GM23338 (cell line): ENCODE data around the gene KHK. TPM values are rescaled to one million over a fixed set of nuclear protein-coding genes. Genes with fewer than 3 reads are reported as not detected.

ENCODE experiments used
- ATAC-seq: fragments of 200-7000 bp; cut with Tn5 transposase; 3 replicates; pipeline ENCODE4 v1.9.1; 2020
- DNase-seq: peaks from one replicate; pipeline ENCODE4 v3.0.0-alpha.2; 2015; ENCODE audit warnings: low spot score
- H2AFZ ChIP-seq: fragments of 200-600 bp; sonication (generic); 2 replicates; pipeline ENCODE4 v1.8.0; 2016; ENCODE audit warnings: antibody characterized with exemption, mild to moderate bottlenecking, moderate library complexity
- H3F3A ChIP-seq: fragments of 200-600 bp; sonication (generic); replicated peaks from 2 replicates; pipeline ENCODE4 v1.8.0; 2017; ENCODE audit warnings: antibody characterized with exemption, mixed run types, low read depth
- H3K27ac ChIP-seq: fragments of 200-600 bp; sonication (generic); 2 replicates; pipeline ENCODE4 v1.6.1; 2016; ENCODE audit warnings: low read depth
- H3K27me3 ChIP-seq: fragments of 200-600 bp; sonication (generic); 2 replicates; pipeline ENCODE4 v1.8.0; 2016; ENCODE audit warnings: mild to moderate bottlenecking, mixed run types, moderate library complexity; ENCODE audit not compliant: insufficient read depth
- H3K36me3 ChIP-seq: fragments of 200-600 bp; sonication (generic); 2 replicates; pipeline ENCODE4 v1.8.0; 2016; ENCODE audit warnings: mild to moderate bottlenecking; ENCODE audit not compliant: insufficient read depth
- H3K4me1 ChIP-seq: fragments of 200-600 bp; sonication (generic); 2 replicates; pipeline ENCODE4 v1.8.0; 2016; ENCODE audit warnings: mild to moderate bottlenecking, moderate library complexity; ENCODE audit not compliant: insufficient read depth
- H3K4me2 ChIP-seq: fragments of 200-600 bp; sonication (generic); 2 replicates; pipeline ENCODE4 v1.7.1; 2017; ENCODE audit warnings: mixed run types
- H3K4me3 ChIP-seq: fragments of 200-600 bp; sonication (generic); 2 replicates; pipeline ENCODE4 v1.6.1; 2016; ENCODE audit warnings: mixed run types
- H3K79me2 ChIP-seq: fragments of 200-600 bp; sonication (generic); replicated peaks from 2 replicates; pipeline ENCODE4 v1.8.0; 2017; ENCODE audit warnings: mild to moderate bottlenecking; ENCODE audit not compliant: insufficient read depth
- H3K9me2 ChIP-seq: fragments of 200-600 bp; sonication (generic); 2 replicates; pipeline ENCODE4 v1.8.0; 2017; ENCODE audit not compliant: insufficient read depth
- H4K20me1 ChIP-seq: fragments of 200-600 bp; sonication (generic); replicated peaks from 2 replicates; pipeline ENCODE4 v1.8.0; 2017; ENCODE audit warnings: mild to moderate bottlenecking; ENCODE audit not compliant: insufficient read depth
- H3K27ac Mint-ChIP-seq: 2 replicates; pipeline ENCODE4 v1.8.0; 2020; ENCODE audit warnings: inconsistent platforms, mild to moderate bottlenecking, moderate library complexity, mixed read lengths
- H3K27me3 Mint-ChIP-seq: 3 replicates; pipeline ENCODE4 v1.8.0; 2022; ENCODE audit warnings: low read depth, mild to moderate bottlenecking, moderate library complexity, mixed read lengths, inconsistent platforms; ENCODE audit not compliant: insufficient read depth, poor library complexity
- H3K36me3 Mint-ChIP-seq: 3 replicates; pipeline ENCODE4 v1.8.0; 2021; ENCODE audit warnings: low read depth, mild to moderate bottlenecking, inconsistent platforms, moderate library complexity, mixed read lengths
- H3K4me1 Mint-ChIP-seq: 3 replicates; pipeline ENCODE4 v1.8.0; 2020; ENCODE audit warnings: mild to moderate bottlenecking, inconsistent platforms, mixed read lengths
- H3K4me3 Mint-ChIP-seq: 3 replicates; pipeline ENCODE4 v1.8.0; 2021; ENCODE audit warnings: moderate library complexity, mild to moderate bottlenecking, inconsistent platforms, mixed read lengths
- H3K9me3 Mint-ChIP-seq: 3 replicates; pipeline ENCODE4 v1.8.0; 2020; ENCODE audit warnings: moderate library complexity, mild to moderate bottlenecking, inconsistent platforms, mixed read lengths
- CREB1 ChIP-seq: fragments of 250-450 bp; sonication (Bioruptor Pico); IDR thresholded peaks from 2 replicates; pipeline ENCODE4 v1.5.0; 2020; ENCODE audit warnings: low read depth, mild to moderate bottlenecking, moderate library complexity
- EZH2 ChIP-seq: fragments of 200-600 bp; sonication (generic); IDR thresholded peaks from one replicate; pipeline ENCODE4 v1.8.0; 2017; ENCODE audit warnings: antibody characterized with exemption, mild to moderate bottlenecking, low read depth; ENCODE audit not compliant: unreplicated experiment
- EZH2phosphoT487 ChIP-seq: fragments of 200-600 bp; sonication (generic); IDR thresholded peaks from one replicate; pipeline ENCODE4 v1.8.1; 2018; ENCODE audit warnings: antibody characterized with exemption; ENCODE audit not compliant: unreplicated experiment
- JUNB ChIP-seq: IDR thresholded peaks from one replicate; pipeline ENCODE4 v1.6.1; 2016; ENCODE audit warnings: antibody characterized with exemption; ENCODE audit not compliant: unreplicated experiment
- NANOG ChIP-seq: IDR thresholded peaks from 2 replicates; pipeline ENCODE4 v1.6.1; 2016; ENCODE audit warnings: antibody characterized with exemption, borderline replicate concordance
- POLR2AphosphoS5 ChIP-seq: IDR thresholded peaks from 2 replicates; pipeline ENCODE4 v1.6.1; 2016; ENCODE audit warnings: antibody characterized with exemption, low read depth
- STAT1 ChIP-seq: IDR thresholded peaks from one replicate; pipeline ENCODE4 v1.6.1; 2016; ENCODE audit warnings: antibody characterized with exemption; ENCODE audit not compliant: unreplicated experiment
- ZNF114 ChIP-seq: fragments of 250-450 bp; sonication (Bioruptor Pico); IDR thresholded peaks from 2 replicates; pipeline ENCODE4 v1.5.0; 2020; ENCODE audit warnings: mild to moderate bottlenecking, moderate library complexity
- ZNF331 ChIP-seq: fragments of 250-450 bp; sonication (Bioruptor Pico); IDR thresholded peaks from 2 replicates; pipeline ENCODE4 v1.5.0; 2020; ENCODE audit warnings: low read depth, mild to moderate bottlenecking, moderate library complexity
- polyA plus RNA-seq: library from polyadenylated mRNA; unstranded; fragments of >200 nt; fragmentation: Nextera tagmentation; extraction: Ambion mirVana; gene quantifications from 2 replicates; pipeline ENCODE4 v1.2.1, GENCODE V29; 2016
- total RNA-seq: library from RNA; depleted of rRNA; stranded (reverse); fragments of >200 nt; shearing (Covaris generic); gene quantifications from 2 replicates; pipeline ENCODE4 v1.2.3, GENCODE V29; 2014
- TF ChIP-seq, protein P1 (sequence below): IDR thresholded peaks from 2 replicates; pipeline ENCODE4 v1.6.1; 2016; ENCODE audit warnings: antibody characterized with exemption
- TF ChIP-seq, protein P2 (sequence below), 2 experiments: fragments of 200-600 bp in 1 of 2; sonication (generic) in 1 of 2; conservative IDR thresholded peaks; 2 replicates each; pipeline versions ENCODE4 v1.5.1 to v1.6.1; 2016 to 2017; ENCODE audit warnings: antibody characterized with exemption in 2 of 2, low read depth in 2 of 2, mild to moderate bottlenecking in 2 of 2, moderate library complexity in 1 of 2
- TF ChIP-seq, protein P3 (sequence below): fragments of 250-450 bp; sonication (Bioruptor Pico); IDR thresholded peaks from 2 replicates; pipeline ENCODE4 v1.5.0; 2020; ENCODE audit warnings: mild to moderate bottlenecking, moderate library complexity
- TF ChIP-seq, protein P4 (sequence below): IDR thresholded peaks from one replicate; pipeline ENCODE4 v1.6.1; 2018; ENCODE audit warnings: antibody characterized with exemption; ENCODE audit not compliant: unreplicated experiment

Gene KHK
- total and polyA plus RNA-seq, 2 experiments from 2014 or later, result 9.7 TPM

DNA sequence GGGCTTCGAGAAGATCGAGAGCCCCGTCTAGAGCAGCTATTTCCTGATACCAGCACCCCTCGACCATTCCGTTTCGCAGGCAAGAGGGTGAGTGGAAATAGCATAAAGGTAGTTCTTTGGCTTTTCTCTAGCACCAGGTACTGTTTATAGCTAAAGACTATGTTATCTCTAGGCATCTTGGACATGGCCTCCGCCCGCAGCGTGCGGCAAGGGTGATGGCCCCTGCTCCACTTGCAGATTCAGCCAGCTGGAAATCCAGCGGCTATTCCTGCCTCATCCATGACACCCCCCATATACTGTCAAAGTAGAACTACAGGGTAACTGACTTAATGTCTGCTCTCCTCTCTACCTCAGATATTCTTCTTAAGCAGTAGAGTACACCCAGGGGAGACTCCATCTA is 31.9 kb upstream of the KHK start:
- Mint-ChIP-seq H3K4me3 (no peak overlapping the region; the same call in 2 of the 3 replicates), H3K27me3 (peaks cover 17% of the 10 kb centered on the region), H3K4me1 (peaks cover 4% of the 10 kb centered on the region; the same call in 2 of the 3 replicates), H3K9me3 (peaks cover 12% of the 10 kb centered on the region), H3K36me3 (peaks cover 45% of the 10 kb centered on the region), H3K27ac (no peak overlapping the region)
- Histone ChIP-seq H3K27ac (no peak overlapping the region), H3K4me2 (no peak overlapping the region), H2AFZ (no peak overlapping the region), H3K4me1 (no peaks in the 10 kb centered on the region; the same call in 1 of the 2 replicates), H3K36me3 (peaks cover 15% of the 10 kb centered on the region), H3K4me3 (no peak overlapping the region), H3K79me2 (no peaks in the 10 kb centered on the region), H3F3A (peaks cover 9% of the 10 kb centered on the region), H3K9me2 (no peaks in the 10 kb centered on the region), H4K20me1 (no peaks in the 10 kb centered on the region; the same call in 1 of the 2 replicates), H3K27me3 (no peaks in the 10 kb centered on the region)
- TF ChIP-seq CREB1 (no peak), EZH2 (no peak), ZNF331 (CRISPR knock-in tag) (no peak), ZNF114 (no peak), POLR2AphosphoS5 (no peak), STAT1 (no peak), NANOG (no peak), JUNB (no peak), EZH2phosphoT487 (no peak)
- TF ChIP-seq, protein P1, sequence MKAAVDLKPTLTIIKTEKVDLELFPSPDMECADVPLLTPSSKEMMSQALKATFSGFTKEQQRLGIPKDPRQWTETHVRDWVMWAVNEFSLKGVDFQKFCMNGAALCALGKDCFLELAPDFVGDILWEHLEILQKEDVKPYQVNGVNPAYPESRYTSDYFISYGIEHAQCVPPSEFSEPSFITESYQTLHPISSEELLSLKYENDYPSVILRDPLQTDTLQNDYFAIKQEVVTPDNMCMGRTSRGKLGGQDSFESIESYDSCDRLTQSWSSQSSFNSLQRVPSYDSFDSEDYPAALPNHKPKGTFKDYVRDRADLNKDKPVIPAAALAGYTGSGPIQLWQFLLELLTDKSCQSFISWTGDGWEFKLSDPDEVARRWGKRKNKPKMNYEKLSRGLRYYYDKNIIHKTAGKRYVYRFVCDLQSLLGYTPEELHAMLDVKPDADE, result no peak
- TF ChIP-seq, protein P2, sequence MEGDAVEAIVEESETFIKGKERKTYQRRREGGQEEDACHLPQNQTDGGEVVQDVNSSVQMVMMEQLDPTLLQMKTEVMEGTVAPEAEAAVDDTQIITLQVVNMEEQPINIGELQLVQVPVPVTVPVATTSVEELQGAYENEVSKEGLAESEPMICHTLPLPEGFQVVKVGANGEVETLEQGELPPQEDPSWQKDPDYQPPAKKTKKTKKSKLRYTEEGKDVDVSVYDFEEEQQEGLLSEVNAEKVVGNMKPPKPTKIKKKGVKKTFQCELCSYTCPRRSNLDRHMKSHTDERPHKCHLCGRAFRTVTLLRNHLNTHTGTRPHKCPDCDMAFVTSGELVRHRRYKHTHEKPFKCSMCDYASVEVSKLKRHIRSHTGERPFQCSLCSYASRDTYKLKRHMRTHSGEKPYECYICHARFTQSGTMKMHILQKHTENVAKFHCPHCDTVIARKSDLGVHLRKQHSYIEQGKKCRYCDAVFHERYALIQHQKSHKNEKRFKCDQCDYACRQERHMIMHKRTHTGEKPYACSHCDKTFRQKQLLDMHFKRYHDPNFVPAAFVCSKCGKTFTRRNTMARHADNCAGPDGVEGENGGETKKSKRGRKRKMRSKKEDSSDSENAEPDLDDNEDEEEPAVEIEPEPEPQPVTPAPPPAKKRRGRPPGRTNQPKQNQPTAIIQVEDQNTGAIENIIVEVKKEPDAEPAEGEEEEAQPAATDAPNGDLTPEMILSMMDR (conservative IDR thresholded peaks at IDR 0.05; ENCODE audit: low read depth in 2 of 2), result no peak
- TF ChIP-seq, protein P3, sequence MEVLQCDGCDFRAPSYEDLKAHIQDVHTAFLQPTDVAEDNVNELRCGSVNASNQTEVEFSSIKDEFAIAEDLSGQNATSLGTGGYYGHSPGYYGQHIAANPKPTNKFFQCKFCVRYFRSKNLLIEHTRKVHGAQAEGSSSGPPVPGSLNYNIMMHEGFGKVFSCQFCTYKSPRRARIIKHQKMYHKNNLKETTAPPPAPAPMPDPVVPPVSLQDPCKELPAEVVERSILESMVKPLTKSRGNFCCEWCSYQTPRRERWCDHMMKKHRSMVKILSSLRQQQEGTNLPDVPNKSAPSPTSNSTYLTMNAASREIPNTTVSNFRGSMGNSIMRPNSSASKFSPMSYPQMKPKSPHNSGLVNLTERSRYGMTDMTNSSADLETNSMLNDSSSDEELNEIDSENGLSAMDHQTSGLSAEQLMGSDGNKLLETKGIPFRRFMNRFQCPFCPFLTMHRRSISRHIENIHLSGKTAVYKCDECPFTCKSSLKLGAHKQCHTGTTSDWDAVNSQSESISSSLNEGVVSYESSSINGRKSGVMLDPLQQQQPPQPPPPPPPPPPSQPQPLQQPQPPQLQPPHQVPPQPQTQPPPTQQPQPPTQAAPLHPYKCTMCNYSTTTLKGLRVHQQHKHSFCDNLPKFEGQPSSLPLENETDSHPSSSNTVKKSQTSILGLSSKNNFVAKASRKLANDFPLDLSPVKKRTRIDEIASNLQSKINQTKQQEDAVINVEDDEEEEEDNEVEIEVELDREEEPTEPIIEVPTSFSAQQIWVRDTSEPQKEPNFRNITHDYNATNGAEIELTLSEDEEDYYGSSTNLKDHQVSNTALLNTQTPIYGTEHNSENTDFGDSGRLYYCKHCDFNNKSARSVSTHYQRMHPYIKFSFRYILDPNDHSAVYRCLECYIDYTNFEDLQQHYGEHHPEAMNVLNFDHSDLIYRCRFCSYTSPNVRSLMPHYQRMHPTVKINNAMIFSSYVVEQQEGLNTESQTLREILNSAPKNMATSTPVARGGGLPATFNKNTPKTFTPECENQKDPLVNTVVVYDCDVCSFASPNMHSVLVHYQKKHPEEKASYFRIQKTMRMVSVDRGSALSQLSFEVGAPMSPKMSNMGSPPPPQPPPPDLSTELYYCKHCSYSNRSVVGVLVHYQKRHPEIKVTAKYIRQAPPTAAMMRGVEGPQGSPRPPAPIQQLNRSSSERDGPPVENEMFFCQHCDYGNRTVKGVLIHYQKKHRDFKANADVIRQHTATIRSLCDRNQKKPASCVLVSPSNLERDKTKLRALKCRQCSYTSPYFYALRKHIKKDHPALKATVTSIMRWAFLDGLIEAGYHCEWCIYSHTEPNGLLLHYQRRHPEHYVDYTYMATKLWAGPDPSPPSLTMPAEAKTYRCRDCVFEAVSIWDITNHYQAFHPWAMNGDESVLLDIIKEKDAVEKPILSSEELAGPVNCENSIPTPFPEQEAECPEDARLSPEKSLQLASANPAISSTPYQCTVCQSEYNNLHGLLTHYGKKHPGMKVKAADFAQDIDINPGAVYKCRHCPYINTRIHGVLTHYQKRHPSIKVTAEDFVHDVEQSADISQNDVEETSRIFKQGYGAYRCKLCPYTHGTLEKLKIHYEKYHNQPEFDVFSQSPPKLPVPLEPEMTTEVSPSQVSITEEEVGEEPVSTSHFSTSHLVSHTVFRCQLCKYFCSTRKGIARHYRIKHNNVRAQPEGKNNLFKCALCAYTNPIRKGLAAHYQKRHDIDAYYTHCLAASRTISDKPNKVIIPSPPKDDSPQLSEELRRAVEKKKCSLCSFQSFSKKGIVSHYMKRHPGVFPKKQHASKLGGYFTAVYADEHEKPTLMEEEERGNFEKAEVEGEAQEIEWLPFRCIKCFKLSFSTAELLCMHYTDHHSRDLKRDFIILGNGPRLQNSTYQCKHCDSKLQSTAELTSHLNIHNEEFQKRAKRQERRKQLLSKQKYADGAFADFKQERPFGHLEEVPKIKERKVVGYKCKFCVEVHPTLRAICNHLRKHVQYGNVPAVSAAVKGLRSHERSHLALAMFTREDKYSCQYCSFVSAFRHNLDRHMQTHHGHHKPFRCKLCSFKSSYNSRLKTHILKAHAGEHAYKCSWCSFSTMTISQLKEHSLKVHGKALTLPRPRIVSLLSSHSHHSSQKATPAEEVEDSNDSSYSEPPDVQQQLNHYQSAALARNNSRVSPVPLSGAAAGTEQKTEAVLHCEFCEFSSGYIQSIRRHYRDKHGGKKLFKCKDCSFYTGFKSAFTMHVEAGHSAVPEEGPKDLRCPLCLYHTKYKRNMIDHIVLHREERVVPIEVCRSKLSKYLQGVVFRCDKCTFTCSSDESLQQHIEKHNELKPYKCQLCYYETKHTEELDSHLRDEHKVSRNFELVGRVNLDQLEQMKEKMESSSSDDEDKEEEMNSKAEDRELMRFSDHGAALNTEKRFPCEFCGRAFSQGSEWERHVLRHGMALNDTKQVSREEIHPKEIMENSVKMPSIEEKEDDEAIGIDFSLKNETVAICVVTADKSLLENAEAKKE (CRISPR knock-in tag), result no peak
- TF ChIP-seq, protein P4, sequence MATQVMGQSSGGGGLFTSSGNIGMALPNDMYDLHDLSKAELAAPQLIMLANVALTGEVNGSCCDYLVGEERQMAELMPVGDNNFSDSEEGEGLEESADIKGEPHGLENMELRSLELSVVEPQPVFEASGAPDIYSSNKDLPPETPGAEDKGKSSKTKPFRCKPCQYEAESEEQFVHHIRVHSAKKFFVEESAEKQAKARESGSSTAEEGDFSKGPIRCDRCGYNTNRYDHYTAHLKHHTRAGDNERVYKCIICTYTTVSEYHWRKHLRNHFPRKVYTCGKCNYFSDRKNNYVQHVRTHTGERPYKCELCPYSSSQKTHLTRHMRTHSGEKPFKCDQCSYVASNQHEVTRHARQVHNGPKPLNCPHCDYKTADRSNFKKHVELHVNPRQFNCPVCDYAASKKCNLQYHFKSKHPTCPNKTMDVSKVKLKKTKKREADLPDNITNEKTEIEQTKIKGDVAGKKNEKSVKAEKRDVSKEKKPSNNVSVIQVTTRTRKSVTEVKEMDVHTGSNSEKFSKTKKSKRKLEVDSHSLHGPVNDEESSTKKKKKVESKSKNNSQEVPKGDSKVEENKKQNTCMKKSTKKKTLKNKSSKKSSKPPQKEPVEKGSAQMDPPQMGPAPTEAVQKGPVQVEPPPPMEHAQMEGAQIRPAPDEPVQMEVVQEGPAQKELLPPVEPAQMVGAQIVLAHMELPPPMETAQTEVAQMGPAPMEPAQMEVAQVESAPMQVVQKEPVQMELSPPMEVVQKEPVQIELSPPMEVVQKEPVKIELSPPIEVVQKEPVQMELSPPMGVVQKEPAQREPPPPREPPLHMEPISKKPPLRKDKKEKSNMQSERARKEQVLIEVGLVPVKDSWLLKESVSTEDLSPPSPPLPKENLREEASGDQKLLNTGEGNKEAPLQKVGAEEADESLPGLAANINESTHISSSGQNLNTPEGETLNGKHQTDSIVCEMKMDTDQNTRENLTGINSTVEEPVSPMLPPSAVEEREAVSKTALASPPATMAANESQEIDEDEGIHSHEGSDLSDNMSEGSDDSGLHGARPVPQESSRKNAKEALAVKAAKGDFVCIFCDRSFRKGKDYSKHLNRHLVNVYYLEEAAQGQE, result no peak
- DNase-seq, result no peak
- ATAC-seq, result no peak
